GM19468 (cell line): ENCODE data around the gene ZNF831.

Experiments used
- ATAC-seq: cut with Tn5 transposase; IDR thresholded peaks from one replicate; pipeline ENCODE4 v1.9.1; 2021; ENCODE audit warnings: mild to moderate bottlenecking, moderate library complexity, moderate number of reproducible peaks; ENCODE audit not compliant: unreplicated experiment; ENCODE audit errors: extremely low read depth

ZNF831 gene

DNA sequence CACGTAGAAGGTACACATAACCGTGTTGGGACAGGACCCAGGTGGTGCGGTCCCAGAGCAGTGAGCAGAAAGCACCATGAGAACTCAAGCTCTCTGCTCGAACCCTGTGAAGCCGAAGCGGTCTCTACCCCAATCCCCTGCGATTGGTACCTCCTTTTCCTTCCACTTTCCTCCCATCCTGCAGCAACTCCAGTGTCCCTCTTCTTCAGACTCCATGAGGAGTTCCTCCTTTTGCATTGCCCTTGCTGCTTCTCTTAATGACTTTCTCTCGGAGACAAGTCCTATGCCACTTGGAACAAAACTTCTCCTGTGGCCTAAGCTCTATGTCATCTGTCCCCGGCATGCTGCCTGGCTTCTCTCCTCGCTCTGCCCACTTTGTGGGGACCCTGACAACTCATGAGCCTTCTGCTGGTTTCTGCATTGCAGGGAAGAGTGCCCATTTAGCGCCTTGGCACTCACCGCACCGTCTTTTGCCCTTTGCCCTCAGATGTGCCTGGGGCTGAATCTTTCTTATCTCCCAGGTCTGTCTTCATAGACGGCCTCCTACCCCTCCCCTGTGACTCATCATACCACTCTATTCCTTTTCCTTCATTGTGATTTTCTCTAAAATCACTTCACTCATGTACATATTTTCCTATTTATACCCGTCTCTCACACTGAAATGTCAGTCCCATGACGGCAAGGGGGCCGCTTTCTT, 9.2 kb upstream of the ZNF831 start:
- ATAC-seq = no peak

- ATAC-seq = no peak
Measured at GRCh38 chr20:59157064-59157463, 6.6 kb upstream of the ZNF831 start.

GRCh38 chr20:59157531-59157930, 6.1 kb upstream of the ZNF831 start:
- ATAC-seq = no peak

DNA sequence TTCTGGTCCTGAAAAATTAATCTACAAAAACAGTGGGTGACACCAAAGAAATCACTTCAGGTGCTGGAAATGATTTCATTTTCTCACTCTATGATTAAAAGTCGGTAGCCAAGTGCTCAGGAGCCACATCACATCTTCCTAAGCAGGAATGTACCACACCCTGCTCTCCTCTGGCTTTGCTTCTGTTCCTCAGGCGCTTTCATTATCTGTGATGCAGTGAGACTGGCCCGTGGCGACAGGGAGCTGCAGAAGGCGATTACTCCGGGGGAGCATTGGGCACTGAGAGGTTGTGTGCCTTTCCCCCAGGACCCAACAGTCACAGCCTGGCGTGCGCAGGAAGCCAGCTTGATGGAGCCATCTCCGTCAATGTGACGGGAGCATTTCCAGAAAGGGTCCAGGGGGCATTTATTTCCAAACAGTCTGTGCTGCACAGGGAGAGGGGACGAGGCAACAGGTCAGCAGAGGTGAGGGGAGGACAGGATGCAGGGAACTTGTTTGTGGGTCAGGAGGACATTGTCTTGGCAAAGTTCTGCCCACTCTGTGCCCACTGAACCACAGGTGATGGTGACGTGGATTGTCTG, 5.6 kb upstream of the ZNF831 start:
- no peak for ATAC-seq

GRCh38 chr20:59158673-59159072, 4.9 kb upstream of the ZNF831 start:
- no peak for ATAC-seq

DNA sequence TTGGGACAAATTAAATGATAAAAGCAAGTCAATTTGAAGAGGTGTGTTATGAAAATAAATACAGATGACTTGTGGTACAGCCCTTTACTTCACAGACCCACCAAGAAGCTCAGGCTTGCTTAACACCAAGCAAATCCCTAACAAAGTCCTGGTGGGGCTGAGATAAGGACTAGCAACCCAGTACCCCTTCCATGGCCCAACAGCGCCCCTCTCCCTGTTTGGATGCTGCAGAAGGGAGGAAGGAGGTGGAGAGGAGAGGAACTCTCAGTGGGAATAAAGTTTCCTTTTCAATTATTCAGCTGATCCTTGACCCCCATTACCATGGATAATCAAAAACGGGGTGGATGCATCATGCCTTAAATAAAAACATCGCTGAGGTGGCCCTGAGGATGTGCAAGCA, 4.5 kb upstream of the ZNF831 start:
- ATAC-seq = no peak

DNA sequence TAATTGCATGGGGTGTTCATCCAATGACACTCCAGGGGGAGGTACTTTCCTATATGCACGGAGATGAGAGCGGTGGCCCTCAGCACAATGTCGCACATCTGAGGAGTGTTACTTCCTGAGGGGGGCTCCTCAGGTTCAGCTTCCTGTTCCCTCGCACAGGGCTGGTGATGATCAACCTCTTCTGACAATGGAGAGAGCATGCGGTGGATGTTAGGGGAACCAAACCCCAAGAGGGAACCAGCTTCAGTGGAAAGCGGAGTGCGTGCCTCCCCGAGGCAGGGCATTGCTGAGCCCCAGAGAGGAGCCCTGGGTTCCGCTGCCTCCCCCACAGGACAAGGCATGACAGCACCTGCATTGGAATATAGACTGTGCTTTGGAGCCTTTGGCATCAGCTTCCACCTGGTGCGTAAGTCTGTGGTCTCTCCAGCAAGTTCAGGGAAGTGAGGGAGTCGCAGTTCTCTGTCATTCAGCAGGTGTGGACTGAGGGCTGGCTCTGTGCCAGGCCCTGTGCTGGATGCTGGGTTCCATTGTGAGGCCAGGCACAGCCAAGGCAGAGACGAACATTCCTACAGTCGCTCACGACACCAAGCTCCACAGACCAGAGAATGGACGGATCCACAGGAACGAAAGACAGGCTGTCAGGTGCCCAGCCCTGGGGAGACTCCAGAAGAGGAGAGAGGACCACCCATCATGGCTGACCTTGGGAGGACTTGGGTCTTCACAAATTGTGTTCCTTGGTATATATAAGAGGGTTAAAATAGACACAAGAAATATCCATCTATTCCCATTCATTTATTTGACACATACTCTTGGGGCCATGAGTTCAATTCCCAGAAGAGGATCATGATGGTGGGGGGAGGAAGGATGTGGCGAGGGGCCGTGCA, 3.9 kb upstream of the ZNF831 start:
- no peak for ATAC-seq

- no peak for ATAC-seq
Measured at GRCh38 chr20:59160389-59161115, 3.1 kb upstream of the ZNF831 start.

- no peak for ATAC-seq
Measured at GRCh38 chr20:59161721-59162120, 1.9 kb upstream of the ZNF831 start.

DNA sequence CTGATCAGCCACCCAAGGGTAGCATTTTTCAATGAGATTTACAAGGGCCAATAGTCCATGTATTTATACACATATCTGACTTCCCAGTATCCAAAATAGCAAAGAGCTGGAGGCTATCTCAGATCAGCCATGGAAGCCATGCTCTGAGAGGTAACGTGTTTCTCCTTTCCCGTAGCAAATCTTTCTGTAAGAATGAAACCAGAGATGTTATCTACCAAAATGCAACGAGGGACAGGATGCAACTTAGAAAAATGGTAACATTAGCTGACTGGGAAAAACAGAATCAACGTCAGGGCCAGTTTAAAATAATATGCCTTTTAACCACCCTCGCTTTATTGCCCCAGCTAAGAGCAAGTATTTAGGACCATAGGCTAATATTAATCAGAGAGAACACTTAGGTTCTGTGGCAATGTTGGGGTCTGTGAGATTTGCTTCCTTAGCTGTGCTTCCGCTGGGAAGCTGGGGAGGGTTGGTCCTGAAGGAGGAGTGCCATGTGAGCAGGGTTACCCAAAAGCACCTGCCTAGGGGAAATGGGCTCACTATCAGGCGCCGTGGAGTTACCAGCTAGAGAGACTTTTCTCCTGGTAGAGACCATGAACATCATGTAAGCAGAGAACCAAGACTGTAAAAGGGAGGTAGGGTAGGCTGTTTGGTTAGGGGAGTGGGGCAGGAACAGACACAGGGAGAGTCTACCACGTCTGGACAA, 1.2 kb downstream of the ZNF831 start:
- no peak for ATAC-seq

- ATAC-seq = no peak
Measured at GRCh38 chr20:59165396-59165795, 1.8 kb downstream of the ZNF831 start.

DNA sequence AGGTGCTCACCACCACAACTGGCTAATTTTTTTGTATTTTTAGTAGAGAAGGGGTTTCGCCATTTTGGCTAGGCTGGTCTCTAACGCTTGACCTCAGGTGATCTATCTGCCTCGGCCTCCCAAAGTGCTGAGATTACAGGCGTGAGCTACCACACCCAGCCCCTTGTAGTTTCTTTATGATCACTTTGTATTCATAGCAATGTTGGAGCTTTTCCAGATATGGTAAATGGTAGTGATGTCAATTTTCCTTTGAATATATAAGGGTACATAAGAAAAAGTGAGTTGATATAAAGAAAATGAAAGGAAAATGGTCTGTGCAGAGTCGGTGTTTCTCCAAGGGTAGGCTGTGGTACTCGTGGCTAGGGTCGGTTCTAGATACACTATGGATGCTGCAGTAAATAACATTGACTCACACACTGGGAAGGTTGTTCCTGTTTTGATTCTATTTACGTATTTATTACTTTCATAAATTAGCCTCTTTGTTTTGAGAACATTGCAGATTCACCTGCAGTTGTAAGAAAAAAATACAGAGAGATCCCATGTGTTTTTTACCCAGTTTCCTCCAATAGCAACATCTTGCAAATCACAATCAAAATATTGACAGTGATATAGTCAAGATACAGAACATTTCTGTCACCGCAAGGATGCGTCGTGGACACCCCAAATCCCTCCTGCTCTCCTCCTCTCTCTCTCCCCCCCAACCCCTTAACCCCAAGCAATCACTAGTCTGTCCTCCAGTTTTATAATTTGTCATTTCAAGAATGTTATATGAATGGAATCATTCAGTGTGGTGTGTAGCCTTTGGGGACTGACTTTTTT, 2.5 kb downstream of the ZNF831 start:
- ATAC-seq = no peak

- ATAC-seq = no peak
Measured at GRCh38 chr20:59170406-59171349, 7.1 kb downstream of the ZNF831 start.

- no peak for ATAC-seq
Measured at GRCh38 chr20:59171986-59172385, 8.4 kb downstream of the ZNF831 start.

DNA sequence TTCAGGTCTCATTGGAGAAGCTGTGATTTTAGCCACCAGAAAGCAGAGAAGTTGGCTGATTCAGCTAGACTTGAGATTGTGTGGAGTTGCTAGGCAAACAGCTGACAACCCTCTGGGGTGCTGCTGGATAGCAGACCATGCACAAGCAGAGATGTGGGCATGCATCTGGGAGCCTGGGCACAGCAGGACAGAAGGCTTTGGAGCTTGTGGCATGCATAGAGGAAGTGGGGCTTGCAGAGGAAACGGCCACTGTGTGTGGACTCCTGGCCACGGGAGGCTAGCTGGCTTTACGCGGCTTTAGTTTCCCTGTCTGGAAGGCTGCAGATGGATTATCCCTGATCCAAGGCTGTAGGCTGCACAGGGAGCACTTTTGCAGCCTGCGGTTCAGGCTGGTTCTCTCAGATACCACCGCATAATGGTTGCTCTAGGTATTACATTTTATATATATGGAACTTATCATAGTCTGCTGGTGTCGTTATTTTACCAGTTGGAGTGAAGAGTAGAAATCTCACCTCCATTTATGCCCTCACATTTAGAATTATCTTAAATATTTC, 10.4 kb downstream of the ZNF831 start:
- no peak for ATAC-seq

- no peak for ATAC-seq
Measured at GRCh38 chr20:59175002-59175401, 11.4 kb downstream of the ZNF831 start.

DNA sequence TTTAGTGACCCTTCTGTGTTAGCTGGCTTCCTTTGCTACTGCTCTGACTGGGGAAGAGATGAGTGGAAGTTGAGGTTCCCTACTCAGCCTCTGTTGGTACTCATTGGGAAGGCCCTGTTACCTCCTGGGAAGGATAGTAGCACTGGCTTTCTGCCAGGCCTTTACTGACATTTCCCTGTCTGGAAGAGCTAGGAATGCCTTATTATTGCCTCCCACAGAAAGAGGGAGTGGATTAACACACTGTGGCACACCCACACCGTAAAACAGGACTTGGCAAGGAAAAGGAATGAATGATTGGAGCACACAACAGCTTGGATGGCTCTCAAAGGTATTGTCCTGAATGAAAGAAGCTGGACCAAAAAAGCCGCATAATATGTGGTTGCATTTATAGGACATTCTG, 12.2 kb downstream of the ZNF831 start:
- ATAC-seq = no peak

DNA sequence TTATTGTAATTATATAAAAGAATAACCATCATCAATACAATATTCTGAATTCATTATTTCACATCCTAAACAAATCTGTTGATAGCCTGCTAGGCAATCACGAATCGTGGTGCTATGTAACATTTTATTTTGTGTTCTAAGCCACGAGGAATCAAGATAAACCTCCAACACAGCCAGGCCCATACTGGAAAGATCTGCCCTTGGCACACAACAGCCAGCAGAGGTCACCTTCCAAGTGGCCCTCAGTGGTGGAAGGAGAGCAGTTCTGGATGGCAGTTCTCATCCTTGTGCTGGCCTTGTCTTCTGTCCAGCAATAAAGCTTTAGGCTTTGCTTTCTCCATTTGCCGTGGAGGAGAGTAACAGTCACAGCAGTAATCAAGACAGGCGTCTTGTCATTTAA, 13.2 kb downstream of the ZNF831 start:
- no peak for ATAC-seq
